Choroid plexus epithelial cell (primary cell): ENCODE measurements around the gene TEAD1.

Source experiments
- DNase-seq: peaks from one replicate; pipeline ENCODE4 v3.0.0-alpha.2; 2010; ENCODE audit warnings: low read depth
- H3K4me3 ChIP-seq: 2 replicates; pipeline ENCODE4 v1.5.1; 2011; ENCODE audit warnings: low read depth, mild to moderate bottlenecking, control low read depth, low read length, moderate library complexity
- CTCF ChIP-seq: conservative IDR thresholded peaks from 2 replicates; pipeline ENCODE4 v1.5.1; 2011; ENCODE audit warnings: low read depth, mild to moderate bottlenecking, control low read depth, inconsistent platforms, low read length, moderate library complexity

Gene TEAD1

GRCh38 chr11:12673924-12674570 is at the start of gene TEAD1:
TEAD1 (plus strand) TSS chr11:12674421.
- TF ChIP-seq CTCF, result no peak
- H3K4me3 ChIP-seq, result peak within 1 kb of the TSS; percentile 77
- DNase-seq, result peak; percentile 98

GRCh38 chr11:12624595-12624994 is 49.6 kb upstream of the TEAD1 start:
- TF ChIP-seq CTCF, result no peak
- H3K4me3 ChIP-seq, result no peak overlapping the region
- no peak for DNase-seq

- TF ChIP-seq CTCF, result no peak
- H3K4me3 ChIP-seq, result no peak overlapping the region
- DNase-seq, result peak; percentile 92
Observed at GRCh38 chr11:12625438-12626071, 48.7 kb upstream of the TEAD1 start.

GRCh38 chr11:12626616-12627015 is 47.6 kb upstream of the TEAD1 start:
- DNase-seq, result no peak
- no peak for TF ChIP-seq CTCF
- H3K4me3 ChIP-seq, result no peak overlapping the region

- no peak for TF ChIP-seq CTCF
Observed at GRCh38 chr11:12628314-12628713, 45.9 kb upstream of the TEAD1 start.

GRCh38 chr11:12629601-12630313 is 44.5 kb upstream of the TEAD1 start:
- no peak overlapping the region for H3K4me3 ChIP-seq
- no peak for TF ChIP-seq CTCF
- peak; percentile 71 for DNase-seq

More at GRCh38 chr11:12628314-12628713, 45.9 kb upstream of the TEAD1 start:
- H3K4me3 ChIP-seq, result no peak overlapping the region
- DNase-seq, result no peak
